Measurements from ENCODE around the gene ZNF438. TPM values are rescaled to one million over a fixed set of nuclear protein-coding genes. Genes with fewer than 3 reads are reported as not detected.

The ZNF438 gene
- total RNA-seq, 1 experiment from 2014 or later: 2.0 TPM

DNA sequence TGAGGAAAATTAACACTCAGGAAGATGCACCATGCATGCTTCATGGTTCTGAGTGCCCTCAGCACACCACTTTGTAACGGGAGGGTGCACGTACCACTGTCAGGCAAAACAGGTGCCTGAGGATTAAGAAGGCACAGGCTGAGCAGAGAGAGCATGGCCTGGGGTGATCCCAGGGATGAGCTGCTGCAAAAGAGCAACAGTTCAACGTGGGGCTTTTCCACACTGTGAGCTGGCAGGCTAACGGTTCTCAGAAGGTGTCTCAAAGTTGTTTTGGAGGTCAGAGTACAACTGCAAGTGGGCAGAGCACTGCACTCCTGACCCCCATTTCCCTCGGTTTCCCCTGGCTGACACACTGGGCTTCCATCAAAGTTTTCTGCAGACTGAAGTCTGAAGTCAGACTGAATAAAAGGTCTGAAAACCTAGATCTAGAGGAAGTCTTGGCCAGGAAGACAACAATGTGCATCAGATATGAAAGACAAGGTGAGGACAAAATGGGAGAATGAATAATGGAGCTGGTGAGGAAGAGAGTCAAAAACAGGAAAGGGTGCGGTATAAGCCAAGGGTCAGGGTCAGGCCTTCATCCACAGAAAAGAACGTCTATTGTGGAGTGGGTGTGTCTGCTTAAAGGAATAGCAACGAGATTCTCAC lies 20.5 kb downstream of the ZNF438 start:
- ChIA-PET POLR2A (no interaction called here), CTCF (no interaction called here)
- Histone ChIP-seq H3K27ac (ENCODE audit: low read length) (no peak overlapping the region), H3K4me1 (ENCODE audit: control insufficient read depth, insufficient read depth, low read length) (no peaks in the 10 kb centered on the region; the same call in 1 of the 2 replicates), H3K36me3 (ENCODE audit: control insufficient read depth, insufficient read depth, low read length) (no peaks in the 10 kb centered on the region), H3K4me3 (ENCODE audit: low read depth in 2 of 2, low read length in 2 of 2) (no peak overlapping the region), H3K9me3 (ENCODE audit: control insufficient read depth, insufficient read depth, low read depth, low read length) (no peaks in the 10 kb centered on the region), H3K27me3 (ENCODE audit: control insufficient read depth, insufficient read depth, low read length) (no peaks in the 10 kb centered on the region)
- DNase-seq (ENCODE audit: low read depth, low spot score) (no peak), ATAC-seq (no peak)
- TF ChIP-seq SIN3A (IDR thresholded peaks at IDR 0.05; ENCODE audit: borderline replicate concordance, insufficient read depth, low read depth, low read length) (no peak), POLR2AphosphoS5 (IDR thresholded peaks at IDR 0.05; ENCODE audit: low read depth, low read length) (no peak), TCF7L2 (IDR thresholded peaks at IDR 0.05; ENCODE audit: low read depth, low read length) (no peak), REST (IDR thresholded peaks at IDR 0.05; ENCODE audit: insufficient read depth in 1 of 2, low read depth in 2 of 2, low read length in 1 of 2) (no peak)
- TF ChIP-seq, protein P1, sequence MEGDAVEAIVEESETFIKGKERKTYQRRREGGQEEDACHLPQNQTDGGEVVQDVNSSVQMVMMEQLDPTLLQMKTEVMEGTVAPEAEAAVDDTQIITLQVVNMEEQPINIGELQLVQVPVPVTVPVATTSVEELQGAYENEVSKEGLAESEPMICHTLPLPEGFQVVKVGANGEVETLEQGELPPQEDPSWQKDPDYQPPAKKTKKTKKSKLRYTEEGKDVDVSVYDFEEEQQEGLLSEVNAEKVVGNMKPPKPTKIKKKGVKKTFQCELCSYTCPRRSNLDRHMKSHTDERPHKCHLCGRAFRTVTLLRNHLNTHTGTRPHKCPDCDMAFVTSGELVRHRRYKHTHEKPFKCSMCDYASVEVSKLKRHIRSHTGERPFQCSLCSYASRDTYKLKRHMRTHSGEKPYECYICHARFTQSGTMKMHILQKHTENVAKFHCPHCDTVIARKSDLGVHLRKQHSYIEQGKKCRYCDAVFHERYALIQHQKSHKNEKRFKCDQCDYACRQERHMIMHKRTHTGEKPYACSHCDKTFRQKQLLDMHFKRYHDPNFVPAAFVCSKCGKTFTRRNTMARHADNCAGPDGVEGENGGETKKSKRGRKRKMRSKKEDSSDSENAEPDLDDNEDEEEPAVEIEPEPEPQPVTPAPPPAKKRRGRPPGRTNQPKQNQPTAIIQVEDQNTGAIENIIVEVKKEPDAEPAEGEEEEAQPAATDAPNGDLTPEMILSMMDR (IDR thresholded peaks at IDR 0.05): no peak
- BruUV-seq (replicated peaks): no TSS peak
- intact Hi-C loops (cut with micrococcal nuclease; ENCODE audit: unreplicated experiment) (no loop called here), in situ Hi-C loops (cut with HindIII; ENCODE audit: low pct_unique_long_range_greater_than_20kb, low sequenced_read_pairs) (no loop called here)

DNA sequence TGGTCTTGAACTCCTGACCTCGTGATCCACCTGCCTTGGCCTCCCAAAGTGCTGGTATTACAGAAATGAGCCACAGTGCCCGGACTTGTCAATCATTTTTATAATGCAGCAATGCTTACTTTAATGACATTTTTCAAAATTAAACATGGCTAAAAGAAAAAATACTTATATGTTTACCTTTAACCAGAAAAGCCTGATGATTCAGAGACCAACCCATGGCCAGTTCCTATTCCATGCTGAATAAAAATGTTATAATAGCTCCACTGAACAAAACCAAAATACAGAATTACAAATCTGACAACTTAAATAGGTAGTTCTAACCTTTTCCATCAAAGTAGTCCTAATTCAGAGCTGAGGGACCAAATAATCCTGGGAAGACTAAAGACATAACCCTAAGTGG lies 21.6 kb downstream of the ZNF438 start:
- Histone ChIP-seq H3K36me3 (ENCODE audit: control insufficient read depth, insufficient read depth, low read length) (no peaks in the 10 kb centered on the region), H3K27me3 (ENCODE audit: control insufficient read depth, insufficient read depth, low read length) (no peaks in the 10 kb centered on the region), H3K4me3 (ENCODE audit: low read depth in 2 of 2, low read length in 2 of 2) (no peak overlapping the region), H3K9me3 (ENCODE audit: control insufficient read depth, insufficient read depth, low read depth, low read length) (no peaks in the 10 kb centered on the region), H3K27ac (ENCODE audit: low read length) (no peak overlapping the region), H3K4me1 (ENCODE audit: control insufficient read depth, insufficient read depth, low read length) (no peaks in the 10 kb centered on the region; the same call in 1 of the 2 replicates)
- CTCF ChIA-PET: interaction anchor here (0.6 kb wide), 1 partner anchor 84 kb away, joined by 8 read pairs; no protein-coding TSS in a partner anchor
- intact Hi-C loops (cut with micrococcal nuclease; ENCODE audit: unreplicated experiment): no loop called here
- no peak for DNase-seq (ENCODE audit: low read depth, low spot score)
- in situ Hi-C loops (cut with HindIII; ENCODE audit: low pct_unique_long_range_greater_than_20kb, low sequenced_read_pairs): no loop called here
- no TSS peak for BruUV-seq (replicated peaks)
- ATAC-seq: no peak
- TF ChIP-seq POLR2AphosphoS5 (IDR thresholded peaks at IDR 0.05; ENCODE audit: low read depth, low read length) (no peak), REST (IDR thresholded peaks at IDR 0.05; ENCODE audit: insufficient read depth in 1 of 2, low read depth in 2 of 2, low read length in 1 of 2) (no peak), TCF7L2 (IDR thresholded peaks at IDR 0.05; ENCODE audit: low read depth, low read length) (no peak), SIN3A (IDR thresholded peaks at IDR 0.05; ENCODE audit: borderline replicate concordance, insufficient read depth, low read depth, low read length) (no peak)
- TF ChIP-seq, protein P1 (IDR thresholded peaks at IDR 0.05): no peak
- POLR2A ChIA-PET: no interaction called here

All from Panc1 (cell line).